Measurements from ENCODE around the gene ALDH9A1.
"Not testable (repeated sequence)": the region's sequence is repeated elsewhere in the genome, so short reads cannot be mapped to it uniquely, and the experiment has no call there.

The ALDH9A1 gene

GRCh38 chr1:165658766-165659580 is 39.4 kb downstream of the ALDH9A1 start:
- DNase-seq (ENCODE audit: low spot score); H4K91ac ChIP-seq (ENCODE audit: low read depth, low read length, poor library complexity); H4K8ac ChIP-seq (ENCODE audit: low read depth, low read length); H3K79me1 ChIP-seq (ENCODE audit: low read depth, low read length); H2BK12ac ChIP-seq (ENCODE audit: low read length); H3K23ac ChIP-seq (ENCODE audit: low read depth, low read length, poor library complexity); H3K4ac ChIP-seq (ENCODE audit: low read length); H3K18ac ChIP-seq (ENCODE audit: low read length); H2AK5ac ChIP-seq (ENCODE audit: low read depth, low read length); H2BK120ac ChIP-seq (ENCODE audit: low read depth, low read length); H2BK5ac ChIP-seq (ENCODE audit: low read length); H3K9me3 ChIP-seq (replicated peaks in 1 of 2; ENCODE audit: control insufficient read depth in 2 of 2, insufficient read depth in 1 of 2, low read depth in 1 of 2, low read length in 2 of 2); H2AFZ ChIP-seq (ENCODE audit: low read length); H3K4me2 ChIP-seq (ENCODE audit: insufficient read depth, low read length, poor library complexity, severe bottlenecking); H2BK15ac ChIP-seq (ENCODE audit: low read length); H3K9ac ChIP-seq (ENCODE audit: low read depth, low read length, poor library complexity); H3K4me3 ChIP-seq (ENCODE audit: low read length in 2 of 2); H3K27me3 ChIP-seq (ENCODE audit: control insufficient read depth in 3 of 3, insufficient read depth in 3 of 3, low read depth in 1 of 3, low read length in 3 of 3); H3K27ac ChIP-seq (replicated peaks; ENCODE audit: low read length); H3K14ac ChIP-seq (ENCODE audit: low read length); H3K4me1 ChIP-seq (ENCODE audit: control insufficient read depth in 2 of 2, insufficient read depth in 1 of 2, low read depth in 1 of 2, low read length in 2 of 2): not testable (repeated sequence)
- WGBS, 2 donors (ENCODE audit: extremely low coverage in 2 of 2, insufficient read length in 2 of 2, insufficient replicate concordance in 1 of 2), result no CpG with 5 or more reads among the region's 9 CpGs
- H3K36me3 ChIP-seq (replicated peaks in 1 of 2; ENCODE audit: control insufficient read depth in 2 of 2, insufficient read depth in 2 of 2, low read length in 2 of 2), result peaks cover 16 to 85% of the 10 kb centered on the region in 2 donors

GRCh38 chr1:165650981-165651625 is 47.3 kb downstream of the ALDH9A1 start:
- H3K27me3 ChIP-seq (ENCODE audit: control insufficient read depth in 3 of 3, insufficient read depth in 3 of 3, low read depth in 1 of 3, low read length in 3 of 3), result no peaks in the 10 kb centered on the region
- H2BK120ac ChIP-seq (ENCODE audit: low read depth, low read length), result no peak overlapping the region
- no peak overlapping the region for H3K4me2 ChIP-seq (ENCODE audit: insufficient read depth, low read length, poor library complexity, severe bottlenecking)
- no peaks in the 10 kb centered on the region for H3K9me3 ChIP-seq (replicated peaks in 1 of 2; ENCODE audit: control insufficient read depth in 2 of 2, insufficient read depth in 1 of 2, low read depth in 1 of 2, low read length in 2 of 2)
- no peaks in the 10 kb centered on the region for H3K79me1 ChIP-seq (ENCODE audit: low read depth, low read length)
- H2BK15ac ChIP-seq (ENCODE audit: low read length), result no peak overlapping the region
- no peaks in the 10 kb centered on the region for H3K4me1 ChIP-seq (ENCODE audit: control insufficient read depth in 2 of 2, insufficient read depth in 1 of 2, low read depth in 1 of 2, low read length in 2 of 2)
- no peak overlapping the region for H3K23ac ChIP-seq (ENCODE audit: low read depth, low read length, poor library complexity)
- WGBS, 2 donors (ENCODE audit: extremely low coverage in 2 of 2, insufficient read length in 2 of 2, insufficient replicate concordance in 1 of 2), result no CpG with 5 or more reads among the region's 9 CpGs
- H4K91ac ChIP-seq (ENCODE audit: low read depth, low read length, poor library complexity), result no peak overlapping the region
- H3K18ac ChIP-seq (ENCODE audit: low read length), result no peak overlapping the region
- no peak overlapping the region for H3K27ac ChIP-seq (replicated peaks; ENCODE audit: low read length)
- H2AFZ ChIP-seq (ENCODE audit: low read length), result no peak overlapping the region
- no peak for DNase-seq (ENCODE audit: low spot score)
- H3K36me3 ChIP-seq (replicated peaks in 1 of 2; ENCODE audit: control insufficient read depth in 2 of 2, insufficient read depth in 2 of 2, low read length in 2 of 2), result peaks cover 0 to 48% of the 10 kb centered on the region in 2 donors
- H3K9ac ChIP-seq (ENCODE audit: low read depth, low read length, poor library complexity), result no peak overlapping the region
- H4K8ac ChIP-seq (ENCODE audit: low read depth, low read length), result no peak overlapping the region
- H2BK5ac ChIP-seq (ENCODE audit: low read length), result no peak overlapping the region
- H2AK5ac ChIP-seq (ENCODE audit: low read depth, low read length), result no peak overlapping the region
- no peak overlapping the region for H3K4me3 ChIP-seq (ENCODE audit: low read length in 2 of 2)
- no peak overlapping the region for H3K4ac ChIP-seq (ENCODE audit: low read length)
- no peak overlapping the region for H2BK12ac ChIP-seq (ENCODE audit: low read length)
- no peak overlapping the region for H3K14ac ChIP-seq (ENCODE audit: low read length)

GRCh38 chr1:165648919-165649572 is 49.3 kb downstream of the ALDH9A1 start:
- H3K36me3 ChIP-seq (replicated peaks in 1 of 2; ENCODE audit: control insufficient read depth in 2 of 2, insufficient read depth in 2 of 2, low read length in 2 of 2), result peaks cover 0 to 33% of the 10 kb centered on the region in 2 donors
- no CpG with 5 or more reads among the region's 7 CpGs for WGBS, 2 donors (ENCODE audit: extremely low coverage in 2 of 2, insufficient read length in 2 of 2, insufficient replicate concordance in 1 of 2)

GRCh38 chr1:165647970-165648369 is 50.4 kb downstream of the ALDH9A1 start:
- no peak overlapping the region for H3K9ac ChIP-seq (ENCODE audit: low read depth, low read length, poor library complexity)
- H3K14ac ChIP-seq (ENCODE audit: low read length), result no peak overlapping the region
- H2AFZ ChIP-seq (ENCODE audit: low read length), result no peak overlapping the region
- WGBS, 2 donors (ENCODE audit: extremely low coverage in 2 of 2, insufficient read length in 2 of 2, insufficient replicate concordance in 1 of 2), result no CpG with 5 or more reads among the region's 4 CpGs
- no peaks in the 10 kb centered on the region for H3K9me3 ChIP-seq (replicated peaks in 1 of 2; ENCODE audit: control insufficient read depth in 2 of 2, insufficient read depth in 1 of 2, low read depth in 1 of 2, low read length in 2 of 2)
- no peak overlapping the region for H2BK5ac ChIP-seq (ENCODE audit: low read length)
- no peak overlapping the region for H4K8ac ChIP-seq (ENCODE audit: low read depth, low read length)
- no peaks in the 10 kb centered on the region for H3K4me1 ChIP-seq (ENCODE audit: control insufficient read depth in 2 of 2, insufficient read depth in 1 of 2, low read depth in 1 of 2, low read length in 2 of 2)
- no peak overlapping the region for H3K23ac ChIP-seq (ENCODE audit: low read depth, low read length, poor library complexity)
- H2BK12ac ChIP-seq (ENCODE audit: low read length), result no peak overlapping the region
- H3K4ac ChIP-seq (ENCODE audit: low read length), result no peak overlapping the region
- no peak for DNase-seq (ENCODE audit: low spot score)
- no peaks in the 10 kb centered on the region for H3K27me3 ChIP-seq (ENCODE audit: control insufficient read depth in 3 of 3, insufficient read depth in 3 of 3, low read depth in 1 of 3, low read length in 3 of 3)
- no peak overlapping the region for H3K4me2 ChIP-seq (ENCODE audit: insufficient read depth, low read length, poor library complexity, severe bottlenecking)
- H3K36me3 ChIP-seq (replicated peaks in 1 of 2; ENCODE audit: control insufficient read depth in 2 of 2, insufficient read depth in 2 of 2, low read length in 2 of 2), result peaks cover 0 to 25% of the 10 kb centered on the region in 2 donors
- no peak overlapping the region for H3K4me3 ChIP-seq (ENCODE audit: low read length in 2 of 2)
- H2BK120ac ChIP-seq (ENCODE audit: low read depth, low read length), result no peak overlapping the region
- no peak overlapping the region for H3K27ac ChIP-seq (replicated peaks; ENCODE audit: low read length)
- H2AK5ac ChIP-seq (ENCODE audit: low read depth, low read length), result no peak overlapping the region
- H3K18ac ChIP-seq (ENCODE audit: low read length), result no peak overlapping the region
- no peak overlapping the region for H2BK15ac ChIP-seq (ENCODE audit: low read length)
- no peak overlapping the region for H4K91ac ChIP-seq (ENCODE audit: low read depth, low read length, poor library complexity)
- H3K79me1 ChIP-seq (ENCODE audit: low read depth, low read length), result no peaks in the 10 kb centered on the region

More at GRCh38 chr1:165648919-165649572, 49.3 kb downstream of the ALDH9A1 start:
- H3K4me2 ChIP-seq (ENCODE audit: insufficient read depth, low read length, poor library complexity, severe bottlenecking), result no peak overlapping the region
- H3K27me3 ChIP-seq (ENCODE audit: control insufficient read depth in 3 of 3, insufficient read depth in 3 of 3, low read depth in 1 of 3, low read length in 3 of 3), result no peaks in the 10 kb centered on the region
- H3K79me1 ChIP-seq (ENCODE audit: low read depth, low read length), result no peaks in the 10 kb centered on the region
- H2AK5ac ChIP-seq (ENCODE audit: low read depth, low read length), result no peak overlapping the region
- H4K91ac ChIP-seq (ENCODE audit: low read depth, low read length, poor library complexity), result no peak overlapping the region
- H3K4ac ChIP-seq (ENCODE audit: low read length), result no peak overlapping the region
- no peak overlapping the region for H3K14ac ChIP-seq (ENCODE audit: low read length)
- H3K4me1 ChIP-seq (ENCODE audit: control insufficient read depth in 2 of 2, insufficient read depth in 1 of 2, low read depth in 1 of 2, low read length in 2 of 2), result no peaks in the 10 kb centered on the region
- H3K9me3 ChIP-seq (replicated peaks in 1 of 2; ENCODE audit: control insufficient read depth in 2 of 2, insufficient read depth in 1 of 2, low read depth in 1 of 2, low read length in 2 of 2), result no peaks in the 10 kb centered on the region
- no peak for DNase-seq (ENCODE audit: low spot score)
- H3K18ac ChIP-seq (ENCODE audit: low read length), result no peak overlapping the region
- H3K9ac ChIP-seq (ENCODE audit: low read depth, low read length, poor library complexity), result no peak overlapping the region
- H3K23ac ChIP-seq (ENCODE audit: low read depth, low read length, poor library complexity), result no peak overlapping the region
- H2BK5ac ChIP-seq (ENCODE audit: low read length), result no peak overlapping the region
- no peak overlapping the region for H2BK12ac ChIP-seq (ENCODE audit: low read length)
- H3K4me3 ChIP-seq (ENCODE audit: low read length in 2 of 2), result no peak overlapping the region
- H3K27ac ChIP-seq (replicated peaks; ENCODE audit: low read length), result no peak overlapping the region
- H2BK120ac ChIP-seq (ENCODE audit: low read depth, low read length), result no peak overlapping the region
- no peak overlapping the region for H4K8ac ChIP-seq (ENCODE audit: low read depth, low read length)
- no peak overlapping the region for H2BK15ac ChIP-seq (ENCODE audit: low read length)
- no peak overlapping the region for H2AFZ ChIP-seq (ENCODE audit: low read length)
